ENCODE data around the gene SNCB.

Gene SNCB

GRCh38 chr5:176639208-176639607, 8.9 kb upstream of the SNCB start:
- TF ChIP-seq, protein P1, sequence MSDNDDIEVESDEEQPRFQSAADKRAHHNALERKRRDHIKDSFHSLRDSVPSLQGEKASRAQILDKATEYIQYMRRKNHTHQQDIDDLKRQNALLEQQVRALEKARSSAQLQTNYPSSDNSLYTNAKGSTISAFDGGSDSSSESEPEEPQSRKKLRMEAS (IDR thresholded peaks at IDR 0.05; ENCODE audit: low read depth, low read length): no peak
- TF ChIP-seq POLR2A (IDR thresholded peaks at IDR 0.05; ENCODE audit: extremely low read depth, insufficient read length): no peak
- no peak for TF ChIP-seq MYC (IDR thresholded peaks at IDR 0.05; ENCODE audit: low read depth, low read length)
- TF ChIP-seq, protein P2, sequence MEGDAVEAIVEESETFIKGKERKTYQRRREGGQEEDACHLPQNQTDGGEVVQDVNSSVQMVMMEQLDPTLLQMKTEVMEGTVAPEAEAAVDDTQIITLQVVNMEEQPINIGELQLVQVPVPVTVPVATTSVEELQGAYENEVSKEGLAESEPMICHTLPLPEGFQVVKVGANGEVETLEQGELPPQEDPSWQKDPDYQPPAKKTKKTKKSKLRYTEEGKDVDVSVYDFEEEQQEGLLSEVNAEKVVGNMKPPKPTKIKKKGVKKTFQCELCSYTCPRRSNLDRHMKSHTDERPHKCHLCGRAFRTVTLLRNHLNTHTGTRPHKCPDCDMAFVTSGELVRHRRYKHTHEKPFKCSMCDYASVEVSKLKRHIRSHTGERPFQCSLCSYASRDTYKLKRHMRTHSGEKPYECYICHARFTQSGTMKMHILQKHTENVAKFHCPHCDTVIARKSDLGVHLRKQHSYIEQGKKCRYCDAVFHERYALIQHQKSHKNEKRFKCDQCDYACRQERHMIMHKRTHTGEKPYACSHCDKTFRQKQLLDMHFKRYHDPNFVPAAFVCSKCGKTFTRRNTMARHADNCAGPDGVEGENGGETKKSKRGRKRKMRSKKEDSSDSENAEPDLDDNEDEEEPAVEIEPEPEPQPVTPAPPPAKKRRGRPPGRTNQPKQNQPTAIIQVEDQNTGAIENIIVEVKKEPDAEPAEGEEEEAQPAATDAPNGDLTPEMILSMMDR (IDR thresholded peaks at IDR 0.05; ENCODE audit: low read depth, low read length): no peak
- no peak overlapping the region for H3K4me3 ChIP-seq (ENCODE audit: low read depth, low read length)
- no peak for DNase-seq (ENCODE audit: low read depth)

DNA sequence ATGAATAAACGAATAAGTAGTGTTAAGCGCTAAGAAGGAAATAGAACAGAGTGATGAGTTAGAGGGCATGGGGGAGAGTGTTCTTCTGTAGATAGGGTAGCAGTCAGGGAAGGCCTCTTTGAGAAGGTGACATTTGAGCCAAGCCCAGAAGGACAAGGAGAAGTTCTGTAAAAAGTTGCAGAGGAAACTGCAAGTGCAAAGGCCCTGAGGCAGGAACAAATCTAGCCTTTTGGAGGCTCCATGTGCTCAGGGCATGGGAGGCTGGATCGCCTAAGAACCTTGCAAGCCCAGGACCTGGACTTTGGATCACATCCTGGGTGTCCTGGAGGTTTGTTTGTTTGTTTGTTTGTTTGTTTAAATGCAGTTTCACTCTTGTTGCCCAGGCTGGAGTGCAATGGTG, 8.1 kb upstream of the SNCB start:
- no peak overlapping the region for H3K4me3 ChIP-seq (ENCODE audit: low read depth, low read length)
- TF ChIP-seq, protein P1 (IDR thresholded peaks at IDR 0.05; ENCODE audit: low read depth, low read length): no peak
- TF ChIP-seq POLR2A (IDR thresholded peaks at IDR 0.05; ENCODE audit: extremely low read depth, insufficient read length): no peak
- no peak for TF ChIP-seq MYC (IDR thresholded peaks at IDR 0.05; ENCODE audit: low read depth, low read length)
- DNase-seq (ENCODE audit: low read depth): no peak

- no peak overlapping the region for H3K4me3 ChIP-seq (ENCODE audit: low read depth, low read length)
- DNase-seq (ENCODE audit: low read depth): no peak
Measured at GRCh38 chr5:176637556-176637955, 7.2 kb upstream of the SNCB start.

DNA sequence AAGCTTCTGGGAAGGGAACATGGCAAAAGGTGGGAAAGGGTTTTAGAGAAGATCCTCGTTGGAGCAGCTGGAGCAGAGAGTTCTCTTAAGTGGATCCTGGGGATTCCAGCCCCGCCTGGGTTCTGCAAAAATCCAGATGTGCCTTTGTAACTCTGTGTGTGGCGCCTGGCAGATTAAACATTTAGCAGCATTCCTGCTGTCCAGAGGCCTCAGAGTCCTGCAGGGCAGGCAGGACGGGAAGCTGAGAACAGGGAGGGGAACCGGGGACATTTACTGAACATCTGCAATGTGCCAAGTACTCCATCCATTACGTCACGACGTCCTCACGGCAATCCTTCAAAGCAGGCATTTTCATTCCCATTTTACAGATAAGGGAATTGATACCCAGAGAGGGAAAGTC, 6.1 kb upstream of the SNCB start:
- no peak for DNase-seq (ENCODE audit: low read depth)
- TF ChIP-seq, protein P1 (IDR thresholded peaks at IDR 0.05; ENCODE audit: low read depth, low read length): no peak
- TF ChIP-seq, protein P2 (IDR thresholded peaks at IDR 0.05; ENCODE audit: low read depth, low read length): no peak
- TF ChIP-seq MYC (IDR thresholded peaks at IDR 0.05; ENCODE audit: low read depth, low read length) (no peak), POLR2A (IDR thresholded peaks at IDR 0.05; ENCODE audit: extremely low read depth, insufficient read length) (no peak)
- H3K4me3 ChIP-seq (ENCODE audit: low read depth, low read length): no peak overlapping the region

More at GRCh38 chr5:176637556-176637955, 7.2 kb upstream of the SNCB start:
- TF ChIP-seq, protein P1 (IDR thresholded peaks at IDR 0.05; ENCODE audit: low read depth, low read length): no peak
- no peak for TF ChIP-seq MYC (IDR thresholded peaks at IDR 0.05; ENCODE audit: low read depth, low read length)
- no peak for TF ChIP-seq POLR2A (IDR thresholded peaks at IDR 0.05; ENCODE audit: extremely low read depth, insufficient read length)
- TF ChIP-seq, protein P2 (IDR thresholded peaks at IDR 0.05; ENCODE audit: low read depth, low read length): no peak

DNA sequence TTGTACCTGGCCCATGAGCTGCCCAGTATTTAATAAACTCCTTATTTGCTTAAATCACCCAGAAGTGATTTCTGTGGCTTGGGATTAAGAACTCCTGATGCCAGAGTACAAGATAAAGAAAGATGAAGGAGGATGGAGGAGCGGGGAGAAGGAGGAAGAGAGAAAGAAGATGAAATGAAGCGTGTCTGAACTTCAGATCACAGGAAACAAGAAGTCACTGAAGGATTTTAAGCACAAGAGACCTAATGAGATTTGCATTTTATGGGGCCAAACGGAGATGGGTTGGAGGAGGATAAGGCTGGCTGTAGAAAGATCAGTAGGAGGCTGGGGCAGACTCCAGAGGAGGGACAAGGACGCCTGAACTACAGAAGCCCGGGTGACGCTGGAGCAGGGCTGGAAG, 3.3 kb upstream of the SNCB start:
- TF ChIP-seq POLR2A (IDR thresholded peaks at IDR 0.05; ENCODE audit: extremely low read depth, insufficient read length) (no peak), MYC (IDR thresholded peaks at IDR 0.05; ENCODE audit: low read depth, low read length) (no peak)
- TF ChIP-seq, protein P2 (IDR thresholded peaks at IDR 0.05; ENCODE audit: low read depth, low read length): no peak
- TF ChIP-seq, protein P1 (IDR thresholded peaks at IDR 0.05; ENCODE audit: low read depth, low read length): no peak
- DNase-seq (ENCODE audit: low read depth): no peak

DNA sequence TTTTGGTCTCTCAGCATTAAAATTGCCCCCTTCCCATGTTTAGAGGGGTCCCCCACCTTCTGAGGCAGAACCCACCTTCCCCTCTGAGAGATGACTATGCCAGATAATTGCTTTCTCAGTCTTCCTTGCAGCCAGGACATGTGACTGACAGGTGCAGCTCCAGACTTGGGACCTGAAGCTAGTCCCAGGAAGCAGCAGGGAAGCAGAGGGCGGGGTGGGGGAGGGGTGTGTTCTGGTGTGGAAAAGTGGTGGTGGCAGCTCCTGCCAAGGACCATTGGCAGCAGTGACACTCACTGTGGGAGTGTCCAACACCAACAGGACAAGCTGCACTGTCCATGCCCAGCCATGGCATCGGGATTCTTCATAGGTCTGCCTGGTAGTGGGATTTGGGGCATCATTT, 2.4 kb upstream of the SNCB start:
- H3K4me3 ChIP-seq (ENCODE audit: low read depth, low read length): no peak overlapping the region
- TF ChIP-seq MYC (IDR thresholded peaks at IDR 0.05; ENCODE audit: low read depth, low read length): no peak
- TF ChIP-seq, protein P2 (IDR thresholded peaks at IDR 0.05; ENCODE audit: low read depth, low read length): no peak
- TF ChIP-seq, protein P1 (IDR thresholded peaks at IDR 0.05; ENCODE audit: low read depth, low read length): no peak
- no peak for TF ChIP-seq POLR2A (IDR thresholded peaks at IDR 0.05; ENCODE audit: extremely low read depth, insufficient read length)
- no peak for DNase-seq (ENCODE audit: low read depth)

More for the DNA sequence above, 3.3 kb upstream of the SNCB start:
- no peak overlapping the region for H3K4me3 ChIP-seq (ENCODE audit: low read depth, low read length)
